OCI-LY3 (cell line): ENCODE data around the gene WDFY4.

Source experiments
- H2AFZ ChIP-seq: fragments of 200-600, 300-600 bp; shearing (Covaris generic); 2 replicates; pipeline ENCODE4 v1.6.0; 2014; ENCODE audit warnings: antibody characterized with exemption, low read depth, low read length
- H3K27ac ChIP-seq: fragments of 200-600, 300-600 bp; sonication (generic); 2 replicates; pipeline ENCODE4 v1.5.1; 2014; ENCODE audit warnings: mild to moderate bottlenecking, low read length, moderate library complexity, mixed read lengths
- H3K27me3 ChIP-seq: fragments of 200-600, 300-600 bp; sonication (generic); 2 replicates; pipeline ENCODE4 v1.6.1; 2014; ENCODE audit warnings: low read depth, low read length, mixed read lengths
- H3K36me3 ChIP-seq: fragments of 200-600, 300-600 bp; sonication (generic); replicated peaks from 2 replicates; pipeline ENCODE3; 2014; ENCODE audit warnings: low read depth, low read length, mixed read lengths
- H3K4me1 ChIP-seq: fragments of 300-600, 200-600 bp; sonication (generic); 2 replicates; pipeline ENCODE4 v1.6.1; 2014; ENCODE audit warnings: low read length, mixed read lengths
- H3K4me2 ChIP-seq: fragments of 200-600, 300-600 bp; sonication (generic); 2 replicates; pipeline ENCODE4 v1.6.1; 2014; ENCODE audit warnings: low read length, mixed read lengths
- H3K4me3 ChIP-seq: fragments of 300-600, 200-600 bp; sonication (generic); 2 replicates; pipeline ENCODE4 v1.5.1; 2014; ENCODE audit warnings: antibody characterized with exemption, mild to moderate bottlenecking, low read length, moderate library complexity
- H3K79me2 ChIP-seq: fragments of 300-600, 200-600 bp; shearing (Covaris generic); 2 replicates; pipeline ENCODE4 v1.6.1; 2014; ENCODE audit warnings: mild to moderate bottlenecking, low read length, mixed read lengths
- H3K9ac ChIP-seq: fragments of 300-600, 200-600 bp; shearing (Covaris generic); 2 replicates; pipeline ENCODE4 v1.6.0; 2014; ENCODE audit warnings: mild to moderate bottlenecking, low read length, moderate library complexity
- H3K9me3 ChIP-seq: fragments of 200-600, 300-600 bp; shearing (Covaris generic); 2 replicates; pipeline ENCODE4 v1.6.1; 2014; ENCODE audit warnings: low read length, mixed read lengths; ENCODE audit not compliant: insufficient read depth
- H4K20me1 ChIP-seq: fragments of 200-600, 300-600 bp; sonication (generic); 2 replicates; pipeline ENCODE4 v1.6.1; 2016; ENCODE audit warnings: low read length, mixed read lengths; ENCODE audit not compliant: insufficient read depth
- CTCF ChIP-seq: fragments of 200-600, 300-600 bp; sonication (generic); IDR thresholded peaks from 2 replicates; pipeline ENCODE4 v1.5.1; 2014; ENCODE audit warnings: antibody characterized with exemption, low read length, low read depth
- EZH2phosphoT487 ChIP-seq: fragments of 200-600 bp; shearing (Covaris generic); IDR thresholded peaks from 2 replicates; pipeline ENCODE4 v1.6.1; 2018; ENCODE audit warnings: antibody characterized with exemption, mixed run types, low read depth

The WDFY4 gene

GRCh38 chr10:48903151-48903550 lies 218.5 kb downstream of the WDFY4 start:
- Histone ChIP-seq H3K27ac (no peak overlapping the region), H3K27me3 (no peaks in the 10 kb centered on the region), H3K4me3 (no peak overlapping the region), H3K9me3 (no peaks in the 10 kb centered on the region), H4K20me1 (0 out of 2 replicates have a peak, but pooled peaks cover 3% of the 10 kb centered on the region), H3K36me3 (peaks cover 45% of the 10 kb centered on the region), H2AFZ (no peak overlapping the region), H3K9ac (no peak overlapping the region), H3K79me2 (no peaks in the 10 kb centered on the region), H3K4me2 (no peak overlapping the region), H3K4me1 (peaks cover 7% of the 10 kb centered on the region)
- TF ChIP-seq CTCF = no peak
- TF ChIP-seq EZH2phosphoT487 = no peak

GRCh38 chr10:48904861-48905260 lies 220.2 kb downstream of the WDFY4 start:
- Histone ChIP-seq H3K9ac (no peak overlapping the region), H3K36me3 (peaks cover 44% of the 10 kb centered on the region), H3K27me3 (no peaks in the 10 kb centered on the region), H4K20me1 (0 out of 2 replicates have a peak, but pooled peaks cover 3% of the 10 kb centered on the region), H3K4me1 (peaks cover 7% of the 10 kb centered on the region), H3K4me3 (no peak overlapping the region), H3K4me2 (no peak overlapping the region), H3K27ac (no peak overlapping the region), H3K79me2 (no peaks in the 10 kb centered on the region), H3K9me3 (no peaks in the 10 kb centered on the region), H2AFZ (no peak overlapping the region)
- TF ChIP-seq CTCF (no peak), EZH2phosphoT487 (no peak)

- H3K4me2 ChIP-seq = no peak overlapping the region
- H2AFZ ChIP-seq = no peak overlapping the region
- H3K4me1 ChIP-seq = peaks cover 3% of the 10 kb centered on the region
- H3K9ac ChIP-seq = no peak overlapping the region
- H3K79me2 ChIP-seq = no peaks in the 10 kb centered on the region
- TF ChIP-seq CTCF (no peak), EZH2phosphoT487 (no peak)
- peaks cover 39% of the 10 kb centered on the region for H3K36me3 ChIP-seq
- H3K27me3 ChIP-seq = no peaks in the 10 kb centered on the region
- H3K4me3 ChIP-seq = no peak overlapping the region
- H4K20me1 ChIP-seq = 0 out of 2 replicates have a peak, but pooled peaks cover 3% of the 10 kb centered on the region
- no peaks in the 10 kb centered on the region for H3K9me3 ChIP-seq
- H3K27ac ChIP-seq = no peak overlapping the region
Measured at GRCh38 chr10:48905311-48905710, 220.6 kb downstream of the WDFY4 start.

- TF ChIP-seq EZH2phosphoT487 (no peak), CTCF (no peak)
- 0 out of 2 replicates have a peak, but pooled peaks cover 3% of the 10 kb centered on the region for H4K20me1 ChIP-seq
- H3K79me2 ChIP-seq = no peaks in the 10 kb centered on the region
- H3K9ac ChIP-seq = no peak overlapping the region
- no peak overlapping the region for H3K4me2 ChIP-seq
- no peak overlapping the region for H3K27ac ChIP-seq
- H3K4me3 ChIP-seq = no peak overlapping the region
- peaks cover 30% of the 10 kb centered on the region for H3K36me3 ChIP-seq
- H3K27me3 ChIP-seq = no peaks in the 10 kb centered on the region
- H3K4me1 ChIP-seq = no peaks in the 10 kb centered on the region
- H2AFZ ChIP-seq = no peak overlapping the region
- no peaks in the 10 kb centered on the region for H3K9me3 ChIP-seq
Measured at GRCh38 chr10:48906841-48907240, 222.2 kb downstream of the WDFY4 start.
